HG03571 (cell line): ENCODE results near the gene MRS2.

ENCODE experiments used
- ATAC-seq: cut with Tn5 transposase; IDR thresholded peaks from one replicate; pipeline ENCODE4 v1.9.1; 2021; ENCODE audit not compliant: unreplicated experiment

The MRS2 gene

DNA sequence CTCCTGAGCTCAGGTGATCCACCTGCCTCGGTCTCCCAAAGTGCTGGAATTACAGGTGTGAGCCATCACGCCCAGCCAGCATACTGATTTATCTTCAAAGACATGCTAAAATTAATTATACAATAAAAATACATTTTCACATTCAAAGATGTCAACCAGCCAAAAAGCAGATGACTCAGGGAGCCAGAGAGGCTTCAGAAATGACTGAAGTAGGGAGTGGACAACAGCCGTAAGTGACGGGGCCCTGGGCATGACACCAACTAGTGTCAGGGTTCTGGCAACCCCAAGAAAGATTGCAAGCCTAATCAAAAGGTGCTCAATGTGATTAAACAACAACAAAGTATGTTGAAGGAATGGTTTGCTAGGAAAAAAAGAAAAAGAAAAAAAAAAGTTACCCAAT is 58.2 kb downstream of the MRS2 start:
- ATAC-seq, result no peak

DNA sequence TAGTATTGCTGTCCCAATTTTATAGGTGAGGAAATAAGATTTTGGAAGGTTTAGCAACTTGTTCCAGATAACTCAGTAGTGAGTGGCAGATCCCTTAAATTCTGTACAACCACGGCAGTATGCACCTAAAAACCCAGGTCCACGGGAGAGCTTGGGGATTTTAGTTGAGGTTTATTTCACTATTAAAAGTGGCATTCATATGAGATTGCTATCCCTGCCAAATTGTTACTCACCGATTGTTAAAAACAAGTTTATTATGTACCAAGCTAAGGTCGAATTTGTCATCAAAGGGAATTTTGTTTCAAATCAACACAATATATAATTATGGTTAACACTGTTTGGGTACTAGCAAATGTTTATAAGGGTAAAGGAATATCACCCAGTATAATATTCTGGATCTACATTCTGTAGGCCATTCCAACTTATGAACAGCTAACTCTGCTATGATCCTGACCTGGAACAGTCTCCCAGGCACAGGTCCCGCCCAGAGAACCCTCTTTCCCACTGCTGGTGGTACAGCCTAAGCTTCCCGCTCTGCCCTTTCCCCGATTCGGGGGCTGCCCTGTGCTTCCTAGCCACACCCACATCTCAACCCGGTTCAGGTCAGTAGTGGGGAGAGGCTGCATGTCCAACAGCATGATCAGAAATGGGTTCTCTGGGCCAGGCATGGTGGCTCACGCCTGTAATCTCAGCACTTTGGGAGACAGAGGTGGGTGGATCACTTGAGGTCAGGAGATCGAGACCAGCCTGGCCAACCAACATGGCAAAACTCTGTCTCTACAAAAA is 61.7 kb downstream of the MRS2 start:
- ATAC-seq, result no peak

- no peak for ATAC-seq
These were observed 67.1 kb downstream of the MRS2 start for GRCh38 chr6:24469811-24470210.

GRCh38 chr6:24472181-24472580 is 69.4 kb downstream of the MRS2 start:
- ATAC-seq, result no peak
